OCI-LY7 (cell line): Measurements from ENCODE around the gene LRRTM3.

Experiments used
- EZH2phosphoT487 ChIP-seq: fragments of 200-600 bp; sonication (generic); IDR thresholded peaks from 2 replicates; pipeline ENCODE4 v1.6.1; 2018; ENCODE audit warnings: low read depth, borderline replicate concordance, mild to moderate bottlenecking, mixed run types, antibody characterized with exemption, low read length, moderate library complexity, mixed read lengths
- TF ChIP-seq, protein P1 (sequence below): fragments of 200-600 bp; sonication (generic); conservative IDR thresholded peaks from 2 replicates; pipeline ENCODE4 v1.5.1; 2014; ENCODE audit warnings: mild to moderate bottlenecking, antibody characterized with exemption, low read length, moderate library complexity, mixed read lengths

DNA sequence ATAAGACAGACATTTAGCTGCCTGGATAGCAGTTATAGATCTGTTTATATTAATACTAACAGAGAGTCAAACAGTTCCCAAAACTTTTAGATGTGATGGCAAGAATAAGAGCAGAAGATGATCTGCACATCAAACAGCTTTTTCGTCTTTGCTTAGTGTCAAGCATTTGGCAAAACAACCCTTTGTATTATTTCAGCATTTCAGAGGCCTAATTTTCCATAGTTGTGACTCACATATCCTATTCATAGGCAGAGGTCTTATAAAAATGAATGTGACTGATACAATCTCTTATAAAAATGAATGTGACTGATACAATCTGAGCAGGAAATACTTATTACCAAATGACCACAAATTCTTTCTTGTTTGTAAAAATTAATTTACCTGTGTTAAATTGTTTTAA is 71.2 kb downstream of the LRRTM3 start:
- TF ChIP-seq, protein P1, sequence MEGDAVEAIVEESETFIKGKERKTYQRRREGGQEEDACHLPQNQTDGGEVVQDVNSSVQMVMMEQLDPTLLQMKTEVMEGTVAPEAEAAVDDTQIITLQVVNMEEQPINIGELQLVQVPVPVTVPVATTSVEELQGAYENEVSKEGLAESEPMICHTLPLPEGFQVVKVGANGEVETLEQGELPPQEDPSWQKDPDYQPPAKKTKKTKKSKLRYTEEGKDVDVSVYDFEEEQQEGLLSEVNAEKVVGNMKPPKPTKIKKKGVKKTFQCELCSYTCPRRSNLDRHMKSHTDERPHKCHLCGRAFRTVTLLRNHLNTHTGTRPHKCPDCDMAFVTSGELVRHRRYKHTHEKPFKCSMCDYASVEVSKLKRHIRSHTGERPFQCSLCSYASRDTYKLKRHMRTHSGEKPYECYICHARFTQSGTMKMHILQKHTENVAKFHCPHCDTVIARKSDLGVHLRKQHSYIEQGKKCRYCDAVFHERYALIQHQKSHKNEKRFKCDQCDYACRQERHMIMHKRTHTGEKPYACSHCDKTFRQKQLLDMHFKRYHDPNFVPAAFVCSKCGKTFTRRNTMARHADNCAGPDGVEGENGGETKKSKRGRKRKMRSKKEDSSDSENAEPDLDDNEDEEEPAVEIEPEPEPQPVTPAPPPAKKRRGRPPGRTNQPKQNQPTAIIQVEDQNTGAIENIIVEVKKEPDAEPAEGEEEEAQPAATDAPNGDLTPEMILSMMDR = no peak
- no peak for TF ChIP-seq EZH2phosphoT487
